Thyroid gland (tissue), 4 donors: ENCODE results near the gene ATP9B. TPM values are rescaled to one million over a fixed set of nuclear protein-coding genes. Genes with fewer than 3 reads are reported as not detected.
"Not testable (repeated sequence)": the region's sequence is repeated elsewhere in the genome, so short reads cannot be mapped to it uniquely, and the experiment has no call there.

Source experiments
- DNase-seq, 2 donors: peaks; one replicate each; pipeline ENCODE4 v3.0.0-alpha.2; 2019
- H3K27ac ChIP-seq, 3 donors: fragments of 200-600 bp; sonication (generic); 1 replicate in 2 of 3; 2 replicates in 1 of 3; pipeline ENCODE4 v1.5.1; 2016 to 2019; ENCODE audit warnings: mild to moderate bottlenecking in 1 of 3, moderate library complexity in 1 of 3
- H3K27me3 ChIP-seq: fragments of 200-600 bp; sonication (generic); one replicate; pipeline ENCODE4 v1.5.1; 2019
- H3K36me3 ChIP-seq, 2 donors: fragments of 200-600 bp; sonication (generic); one replicate each; pipeline ENCODE4 v1.5.1; 2016 to 2019
- H3K4me1 ChIP-seq, 2 donors: fragments of 200-600 bp; sonication (generic); one replicate each; pipeline ENCODE4 v1.5.1; 2017 to 2019
- H3K4me3 ChIP-seq, 3 donors: fragments of 200-600 bp; sonication (generic); replicated peaks in 1 of 3; 1 replicate in 2 of 3; 2 replicates in 1 of 3; pipeline ENCODE4 v1.5.1; 2016; ENCODE audit warnings: mild to moderate bottlenecking in 1 of 3
- H3K9me3 ChIP-seq: fragments of 200-600 bp; sonication (generic); one replicate; pipeline ENCODE4 v1.5.1; 2017
- CTCF ChIP-seq, 6 experiments: fragments of 200-600 bp in 3 of 6; fragments of 450-650 bp in 3 of 6; sonication (generic) in 3 of 6; IDR thresholded peaks; one replicate each; pipeline ENCODE4 v1.5.1; 2016 to 2019; ENCODE audit warnings: antibody characterized with exemption in 6 of 6, mild to moderate bottlenecking in 2 of 6, inconsistent platforms in 1 of 6, moderate library complexity in 1 of 6
- POLR2A ChIP-seq, 2 donors: fragments of 450-650 bp; IDR thresholded peaks; one replicate each; pipeline ENCODE4 v1.6.1; 2017; ENCODE audit warnings: antibody characterized with exemption in 2 of 2, mild to moderate bottlenecking in 2 of 2, moderate library complexity in 1 of 2
- WGBS, 2 donors: methylation state at CpG; one replicate each; pipeline ENCODE4 v1.1.5; 2017; 5-methylcytosine and 5-hydroxymethylcytosine counted together
- intact Hi-C: fragments of 100-400 bp; cut with DNase I; formaldehyde crosslinking; loops from one replicate; pipeline ENCODE4 v1.15.1; 2023
- total RNA-seq, 4 donors: library from RNA; depleted of rRNA; stranded (reverse); fragments of >200 nt; gene quantifications; one replicate each; pipeline ENCODE4 v1.2.3, GENCODE V29; 2016

Gene ATP9B
- total RNA-seq, 4 donors from 2014 or later, result 30.6 to 58.1 (median 48.2) TPM

- DNase-seq, result no peak
- TF ChIP-seq POLR2A (IDR thresholded peaks at IDR 0.05) (no peak), CTCF (IDR thresholded peaks at IDR 0.05) (no peak)
- H3K27ac ChIP-seq, result no peak overlapping the region
- no peaks in the 10 kb centered on the region for H3K4me1 ChIP-seq
- intact Hi-C loops, result no loop called here
- H3K9me3 ChIP-seq, result no peaks in the 10 kb centered on the region
- H3K36me3 ChIP-seq, result peaks cover 6 to 14% of the 10 kb centered on the region in 2 donors
- no peaks in the 10 kb centered on the region for H3K27me3 ChIP-seq
- WGBS, 2 donors, result 89 to 93% methylated on average over 19 to 21 of the region's 32 CpGs
- no peak overlapping the region for H3K4me3 ChIP-seq
Observed at GRCh38 chr18:79374408-79375171, 305.4 kb downstream of the ATP9B start.

- DNase-seq, result no peak
- peaks cover 6 to 14% of the 10 kb centered on the region in 2 donors for H3K36me3 ChIP-seq
- WGBS, 2 donors, result 89 to 93% methylated on average over 10 of the region's 10 CpGs
- TF ChIP-seq CTCF (IDR thresholded peaks at IDR 0.05) (no peak), POLR2A (IDR thresholded peaks at IDR 0.05) (no peak)
- no peak overlapping the region for H3K4me3 ChIP-seq
- no peaks in the 10 kb centered on the region for H3K4me1 ChIP-seq
- no peaks in the 10 kb centered on the region for H3K9me3 ChIP-seq
- no peak overlapping the region for H3K27ac ChIP-seq
- intact Hi-C loops, result no loop called here
- no peaks in the 10 kb centered on the region for H3K27me3 ChIP-seq
Observed at GRCh38 chr18:79375441-79376154, 306.4 kb downstream of the ATP9B start.

- 97 to 98% methylated on average over 12 of the region's 12 CpGs for WGBS, 2 donors
- H3K27me3 ChIP-seq, H3K4me3 ChIP-seq, DNase-seq, H3K9me3 ChIP-seq, H3K4me1 ChIP-seq, intact Hi-C loops, H3K27ac ChIP-seq: not testable (repeated sequence)
- H3K36me3 ChIP-seq, result peaks cover 6 to 14% of the 10 kb centered on the region in 2 donors
Observed at GRCh38 chr18:79376661-79377060, 307.5 kb downstream of the ATP9B start.

- H3K36me3 ChIP-seq, result peaks cover 6 to 14% of the 10 kb centered on the region in 2 donors
- no peak overlapping the region for H3K27ac ChIP-seq
- H3K9me3 ChIP-seq, result no peaks in the 10 kb centered on the region
- intact Hi-C loops, result no loop called here
- no peak for DNase-seq
- TF ChIP-seq POLR2A (IDR thresholded peaks at IDR 0.05) (no peak), CTCF (IDR thresholded peaks at IDR 0.05) (no peak)
- H3K27me3 ChIP-seq, result no peaks in the 10 kb centered on the region
- no peak overlapping the region for H3K4me3 ChIP-seq
- no peaks in the 10 kb centered on the region for H3K4me1 ChIP-seq
- 87 to 93% methylated on average over 13 to 17 of the region's 19 CpGs for WGBS, 2 donors
Observed at GRCh38 chr18:79377187-79377891, 308.1 kb downstream of the ATP9B start.

- no peak overlapping the region for H3K4me3 ChIP-seq
- peaks cover 6 to 14% of the 10 kb centered on the region in 2 donors for H3K36me3 ChIP-seq
- H3K27me3 ChIP-seq, result no peaks in the 10 kb centered on the region
- peak; percentile 72 to 76 for DNase-seq
- intact Hi-C loops, result loop anchor here (2.0 kb wide), 1 partner anchor 266 kb away; no protein-coding TSS in a partner anchor
- no peak overlapping the region for H3K27ac ChIP-seq
- WGBS, 2 donors, result 52 to 67% methylated on average over 28 to 40 of the region's 48 CpGs
- H3K4me1 ChIP-seq, result no peaks in the 10 kb centered on the region
- H3K9me3 ChIP-seq, result no peaks in the 10 kb centered on the region
- TF ChIP-seq CTCF (IDR thresholded peaks at IDR 0.05) (peak; percentile 81 to 95 (median 88)), POLR2A (IDR thresholded peaks at IDR 0.05) (no peak)
Observed at GRCh38 chr18:79378536-79379250, 309.5 kb downstream of the ATP9B start.
